CD4-positive, alpha-beta T cell treated with Interleukin-6 for 4 hours (primary cell): Measurements from ENCODE around the gene RBMS3.

ENCODE experiments used
- DNase-seq: peaks from one replicate; pipeline ENCODE4 v3.0.0-alpha.2; 2020; ENCODE audit warnings: mixed read lengths

RBMS3 gene

DNA sequence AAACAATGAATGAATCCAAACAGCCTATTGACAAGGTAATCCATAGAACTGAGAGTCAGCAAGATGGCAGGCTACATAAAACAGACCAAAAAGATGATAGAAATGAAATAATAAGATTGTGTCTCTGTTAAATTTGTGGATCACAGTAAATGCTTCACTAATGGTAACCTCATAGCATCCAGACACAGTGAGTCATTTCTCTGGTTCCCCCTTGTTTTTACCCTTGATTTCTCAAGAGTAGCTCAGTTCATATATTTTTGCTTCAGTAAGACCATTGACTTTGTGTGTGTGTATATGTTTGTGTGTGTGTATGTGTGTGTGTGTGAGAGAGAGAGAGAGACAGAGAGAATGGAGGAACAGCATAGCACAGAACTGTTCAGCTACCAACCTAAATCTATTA is 546.9 kb downstream of the RBMS3 start:
- no peak for DNase-seq

DNA sequence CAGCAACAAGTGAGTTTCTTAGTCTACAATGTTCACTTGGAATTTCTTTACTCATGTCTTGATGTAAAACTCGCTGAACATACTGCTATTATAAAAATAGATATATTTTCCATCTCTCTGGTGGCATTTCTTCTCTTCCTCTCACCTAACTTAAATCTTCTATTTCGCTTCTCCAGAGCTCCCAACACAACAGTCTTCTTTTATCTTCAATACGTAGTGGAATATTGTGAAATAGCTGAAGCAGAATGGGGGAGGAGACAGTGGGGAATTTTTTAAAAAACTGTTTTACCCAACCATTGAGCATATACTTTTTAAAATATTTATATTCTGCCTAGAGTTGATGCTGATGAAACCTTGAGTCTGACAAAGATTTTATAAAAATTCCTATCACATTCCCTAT is 548.5 kb downstream of the RBMS3 start:
- DNase-seq: no peak

DNA sequence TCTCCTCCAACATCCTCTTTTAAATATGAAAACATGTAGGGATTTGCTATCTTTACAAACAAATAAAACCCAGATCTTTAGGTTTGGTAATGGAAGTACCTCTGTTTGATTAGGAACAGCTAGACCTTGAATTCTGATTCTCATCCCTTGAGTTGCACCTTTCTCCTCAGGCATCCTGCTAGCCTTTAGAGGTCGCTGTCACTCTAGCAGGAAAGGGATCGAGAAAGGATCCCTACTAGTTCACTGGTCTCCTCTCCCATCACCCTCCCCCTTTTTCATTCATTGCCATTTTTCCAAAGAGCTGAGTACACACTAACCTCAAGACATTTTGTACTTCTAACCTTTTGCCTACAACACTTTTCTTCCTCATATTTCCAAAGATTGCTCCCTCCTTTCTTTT is 569.8 kb downstream of the RBMS3 start:
- DNase-seq: no peak

DNA sequence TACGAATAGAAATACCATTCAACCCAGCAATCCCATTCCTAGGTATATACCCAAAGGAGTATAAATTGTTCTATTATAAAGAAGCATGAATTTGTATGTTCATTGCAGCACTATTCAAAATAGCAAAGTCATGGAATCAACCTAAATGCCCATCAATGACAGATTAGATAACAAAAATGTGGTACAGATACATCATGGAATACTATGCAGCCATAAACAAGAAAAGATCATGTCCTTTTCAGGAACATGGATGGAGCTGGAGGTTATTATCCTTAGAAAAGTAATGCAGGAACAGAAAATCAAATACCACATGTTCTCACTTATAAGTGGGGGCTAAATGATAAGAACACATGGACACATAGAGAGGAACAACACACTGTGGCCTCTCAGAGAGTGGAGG is 571.9 kb downstream of the RBMS3 start:
- no peak for DNase-seq

DNA sequence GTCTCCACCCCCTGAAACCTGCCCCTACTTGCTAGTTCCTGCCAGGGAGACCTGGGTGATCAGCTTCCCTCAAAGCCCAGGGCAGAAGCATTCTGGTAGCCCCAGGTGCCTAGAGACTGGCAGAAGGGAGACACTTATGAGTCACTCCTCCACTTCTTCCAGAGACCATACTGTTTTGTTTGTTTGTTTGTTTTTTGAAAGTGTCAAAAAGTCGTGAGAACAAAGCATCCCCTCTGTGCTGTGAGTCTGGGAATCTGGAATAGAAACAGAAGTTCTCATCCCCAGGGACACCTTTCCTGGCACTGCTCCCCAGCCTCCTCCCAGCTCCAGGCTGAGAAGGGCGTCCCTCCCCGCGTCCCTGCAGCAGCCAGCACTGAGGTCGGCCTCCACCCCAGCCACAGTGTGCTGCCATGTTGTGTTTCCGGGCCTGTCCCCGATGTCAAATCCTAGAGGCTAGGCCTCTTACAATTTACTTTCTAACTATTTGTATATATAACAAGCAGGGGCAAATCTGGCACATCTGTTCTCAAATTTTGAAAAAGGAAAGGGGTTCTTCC is 573.0 kb downstream of the RBMS3 start:
- no peak for DNase-seq

DNA sequence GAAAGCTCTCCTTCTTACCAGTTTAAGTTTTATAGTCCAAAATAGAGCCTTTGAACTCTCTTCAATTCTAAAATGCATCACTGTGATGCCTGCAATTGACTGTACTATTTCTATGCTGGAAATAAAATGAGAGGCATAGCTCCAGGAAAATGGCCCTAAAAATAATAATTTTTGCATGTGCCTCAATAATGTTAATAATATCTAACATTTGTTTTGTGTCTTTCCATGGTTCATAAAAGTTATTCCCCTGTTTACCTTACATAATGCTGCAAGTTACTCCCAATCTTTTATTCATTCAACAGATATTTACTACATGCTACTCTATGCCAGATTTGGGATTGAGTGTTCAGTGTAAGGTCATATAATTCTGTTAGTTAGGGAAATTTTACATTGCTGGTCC is 574.0 kb downstream of the RBMS3 start:
- no peak for DNase-seq

DNA sequence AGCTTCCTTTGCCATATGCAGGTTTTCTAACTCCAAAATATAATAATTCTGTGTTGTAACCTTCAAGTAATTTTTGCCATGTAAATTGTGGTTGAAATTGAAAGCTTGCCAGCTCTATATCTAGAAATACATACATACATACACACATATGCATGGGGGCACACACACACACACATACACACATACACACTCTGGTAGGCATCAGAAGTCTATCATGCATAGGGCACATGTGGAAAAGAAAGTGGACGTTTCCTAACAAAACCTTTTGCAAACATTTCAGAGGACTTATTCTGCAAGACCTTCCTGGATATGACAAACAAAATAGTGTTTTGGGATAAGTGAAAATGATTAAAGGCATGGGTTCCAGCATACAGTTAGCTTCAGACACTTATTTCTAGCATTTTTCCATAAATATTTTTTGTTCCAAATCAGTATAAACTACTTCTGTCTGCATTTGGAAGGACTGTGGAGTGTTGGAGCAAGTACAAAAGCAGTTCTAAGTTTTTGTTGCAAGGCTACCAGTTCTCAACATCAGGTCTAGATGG is 578.9 kb downstream of the RBMS3 start:
- DNase-seq: no peak

DNA sequence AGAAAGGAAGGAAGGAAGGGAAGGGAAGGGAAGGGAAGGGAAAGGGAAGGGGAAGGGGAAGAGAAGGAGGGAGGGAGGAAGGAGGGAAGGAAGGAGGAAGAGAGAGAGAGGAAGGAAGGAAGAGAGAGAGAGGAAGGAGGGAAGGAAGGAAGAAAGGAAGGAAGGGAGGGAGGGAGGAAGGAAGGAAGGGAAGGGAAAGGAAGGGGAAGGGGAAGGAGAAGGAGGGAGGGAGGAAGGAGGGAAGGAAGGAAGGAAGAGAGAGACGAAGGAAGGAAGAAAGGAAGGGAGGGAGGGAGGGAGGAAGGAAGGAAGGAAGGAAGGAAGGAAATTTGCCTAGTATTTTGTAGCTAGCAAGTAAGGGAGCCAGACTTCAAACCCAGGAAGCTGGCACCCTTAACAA is 583.9 kb downstream of the RBMS3 start:
- DNase-seq: no peak

DNA sequence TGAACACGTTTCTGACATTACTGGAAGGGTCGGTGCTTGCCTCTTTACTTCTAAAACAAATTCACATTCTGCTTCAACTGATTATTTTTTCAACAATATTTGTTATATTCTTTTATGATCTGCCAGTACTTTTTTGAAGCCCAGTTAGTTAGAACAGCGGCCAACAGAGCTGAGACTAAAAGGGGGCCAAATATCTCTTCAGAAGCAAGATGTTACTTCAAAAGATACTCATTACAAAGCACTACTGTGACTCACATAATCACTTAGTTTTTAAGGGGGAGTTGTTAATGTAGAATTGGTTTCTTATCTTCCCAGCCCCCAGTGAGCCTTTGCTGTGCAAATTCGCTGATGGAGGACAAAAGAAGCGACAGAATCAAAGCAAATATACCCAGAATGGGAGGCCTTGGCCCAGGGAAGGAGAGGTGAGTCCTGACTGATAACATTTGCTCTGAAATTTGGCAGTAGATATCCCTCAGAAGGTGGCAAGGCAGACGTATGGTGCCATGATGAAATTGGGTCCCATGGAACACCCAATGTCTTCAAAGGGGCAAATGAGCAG is 587.8 kb downstream of the RBMS3 start:
- no peak for DNase-seq

DNA sequence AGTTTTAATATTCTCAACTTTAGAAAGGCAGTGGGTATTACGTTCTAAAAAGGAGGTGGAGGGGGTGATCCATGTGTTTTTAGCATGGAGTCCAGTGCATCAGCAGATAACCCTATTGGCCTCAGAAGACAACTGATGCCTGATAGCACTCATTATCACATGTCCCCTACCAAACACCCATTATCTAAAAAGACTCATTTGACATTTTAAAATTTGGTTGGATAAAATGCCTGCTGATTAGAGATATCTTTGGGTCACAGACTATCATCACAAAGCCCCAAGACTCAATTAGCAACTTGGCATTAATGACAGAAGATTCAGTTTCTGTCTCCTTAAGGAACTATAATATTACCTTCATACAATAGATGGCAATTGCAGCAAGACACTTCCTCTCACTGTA is 589.3 kb downstream of the RBMS3 start:
- no peak for DNase-seq

DNA sequence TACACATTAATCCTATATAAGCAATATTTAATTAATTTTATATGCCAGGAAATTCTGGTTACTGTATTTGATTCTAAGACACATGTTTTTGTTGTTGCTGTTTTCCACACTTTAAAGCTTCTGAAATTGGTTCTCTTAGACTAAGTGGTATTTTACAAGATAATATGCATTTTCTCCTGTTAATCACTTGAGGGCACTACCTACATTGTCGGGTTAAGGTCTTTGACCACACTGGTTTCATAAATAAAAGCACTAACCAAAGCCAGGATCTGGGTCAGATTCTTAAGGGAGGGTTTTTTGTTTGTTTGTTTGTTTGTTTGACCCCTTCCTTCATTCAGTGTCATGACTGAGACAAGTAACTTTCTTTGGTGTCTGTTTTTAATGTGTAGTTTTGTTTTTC is 590.2 kb downstream of the RBMS3 start:
- no peak for DNase-seq

DNA sequence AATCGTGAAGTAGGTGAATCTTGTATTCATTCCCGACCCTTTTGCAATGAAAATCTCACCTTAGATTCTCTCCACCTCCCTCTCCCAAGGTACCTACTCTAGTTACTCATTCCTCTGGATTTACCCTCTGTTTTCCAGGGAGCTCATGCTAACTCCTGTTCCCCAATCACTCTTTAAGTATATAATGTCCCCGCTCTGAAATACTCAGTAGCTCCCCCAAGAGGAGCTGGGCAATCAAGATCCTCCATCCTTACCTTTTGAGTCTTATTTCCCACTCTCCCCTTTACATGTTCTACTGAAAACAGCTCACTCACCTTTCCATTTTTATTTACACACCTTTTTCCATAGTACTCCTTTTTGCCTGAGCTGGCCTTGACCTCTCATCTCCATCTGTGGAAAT is 599.9 kb downstream of the RBMS3 start:
- no peak for DNase-seq

DNA sequence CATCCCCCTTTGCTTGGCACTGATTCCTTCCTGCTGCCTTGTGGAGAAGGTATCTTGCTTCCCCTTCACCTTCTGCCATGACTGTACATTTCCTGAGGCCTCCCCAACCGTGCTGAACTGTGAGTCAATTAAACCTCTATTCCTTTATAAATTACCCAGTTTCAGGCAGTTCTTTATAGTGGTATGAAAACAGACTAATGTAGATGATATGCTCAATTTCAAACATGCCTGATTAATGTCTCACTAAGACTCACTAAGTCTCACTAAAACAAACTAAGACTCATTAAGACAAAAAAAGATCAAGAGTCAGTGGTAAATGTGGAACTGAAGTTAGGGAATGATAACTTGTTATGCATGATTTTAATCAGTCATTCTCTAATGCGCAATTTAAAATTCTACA is 606.6 kb downstream of the RBMS3 start:
- DNase-seq: no peak

DNA sequence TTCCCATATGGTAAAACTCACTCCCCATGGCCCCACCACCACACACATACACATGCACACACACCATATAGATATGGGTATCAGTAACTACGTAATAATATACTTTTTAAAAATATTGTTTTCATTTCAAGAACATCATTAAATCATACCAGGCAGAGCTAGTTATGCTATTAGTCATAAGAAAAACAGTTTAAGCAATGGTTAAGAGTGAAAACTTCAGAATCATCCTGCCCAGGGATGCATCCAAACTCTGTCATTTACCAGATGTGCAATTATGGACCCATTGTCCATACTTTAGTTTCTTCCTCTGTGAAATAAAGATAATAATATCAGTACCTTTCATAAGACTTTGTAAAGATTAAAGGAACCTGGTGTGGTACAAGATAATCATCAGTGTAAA is 608.3 kb downstream of the RBMS3 start:
- no peak for DNase-seq

DNA sequence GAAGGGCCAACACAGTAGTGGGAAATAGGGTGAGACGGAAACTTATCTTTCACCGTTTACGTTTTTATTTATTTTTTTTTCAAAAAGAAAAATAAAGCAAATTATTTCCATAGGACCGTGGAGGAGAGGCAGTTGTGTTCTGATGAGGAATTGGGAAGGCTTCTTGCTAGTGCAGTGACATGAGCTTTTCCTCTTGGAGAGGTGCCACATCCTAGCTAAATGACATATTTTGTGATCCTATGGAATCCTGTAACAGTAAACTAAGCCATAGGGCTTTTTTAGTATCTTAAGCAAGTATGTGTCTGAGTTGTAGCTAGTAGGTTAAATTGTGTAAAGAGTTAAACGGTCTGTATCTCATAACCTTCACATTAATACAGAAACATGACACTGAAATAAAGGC is 609.9 kb downstream of the RBMS3 start:
- no peak for DNase-seq

DNA sequence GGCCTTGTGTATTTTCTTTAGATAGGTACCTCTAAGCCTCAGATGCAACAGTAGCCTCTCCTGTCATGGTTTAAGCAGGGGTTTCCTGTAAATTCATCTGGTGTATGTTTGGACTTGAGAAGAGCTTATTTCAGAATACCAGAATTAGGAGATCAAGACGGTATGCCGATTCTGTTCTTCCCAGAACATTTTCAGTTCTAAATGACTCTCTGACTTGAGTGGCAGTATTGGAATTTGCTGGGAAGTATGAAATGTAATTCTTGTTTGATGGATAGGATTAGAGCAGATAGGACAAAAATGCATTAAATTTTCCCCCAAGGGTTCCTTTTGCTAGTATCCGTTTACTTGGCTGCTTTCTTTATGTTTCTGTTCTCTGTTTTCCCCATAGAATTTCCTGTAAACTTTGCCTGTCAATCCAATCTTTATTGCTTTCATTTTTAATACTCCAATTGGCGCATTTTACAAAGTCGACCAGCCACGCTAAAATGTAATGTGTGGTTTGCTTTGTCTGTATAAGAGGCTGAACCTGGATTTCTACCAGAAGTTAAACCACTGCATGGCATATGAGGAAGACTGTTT is 612.2 kb downstream of the RBMS3 start:
- DNase-seq: no peak

DNA sequence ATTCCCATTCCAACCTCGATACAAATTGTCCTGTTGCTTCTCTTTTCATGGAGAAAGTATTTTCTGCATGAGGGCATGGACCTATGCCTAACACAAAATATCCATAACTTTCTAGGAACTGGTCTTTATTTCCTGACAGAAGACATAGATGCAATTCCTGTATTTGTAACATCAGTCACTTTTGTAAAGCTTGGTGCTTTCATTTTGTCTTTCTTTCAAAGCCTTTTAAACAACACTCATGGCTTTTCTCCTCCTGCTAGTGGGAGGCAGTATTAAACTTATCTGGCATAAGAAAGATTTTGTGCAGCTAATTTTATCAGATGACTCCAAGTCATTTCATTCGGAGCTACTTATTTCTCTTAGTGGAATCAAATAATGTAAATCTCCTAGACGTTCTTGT is 616.0 kb downstream of the RBMS3 start:
- DNase-seq: no peak

DNA sequence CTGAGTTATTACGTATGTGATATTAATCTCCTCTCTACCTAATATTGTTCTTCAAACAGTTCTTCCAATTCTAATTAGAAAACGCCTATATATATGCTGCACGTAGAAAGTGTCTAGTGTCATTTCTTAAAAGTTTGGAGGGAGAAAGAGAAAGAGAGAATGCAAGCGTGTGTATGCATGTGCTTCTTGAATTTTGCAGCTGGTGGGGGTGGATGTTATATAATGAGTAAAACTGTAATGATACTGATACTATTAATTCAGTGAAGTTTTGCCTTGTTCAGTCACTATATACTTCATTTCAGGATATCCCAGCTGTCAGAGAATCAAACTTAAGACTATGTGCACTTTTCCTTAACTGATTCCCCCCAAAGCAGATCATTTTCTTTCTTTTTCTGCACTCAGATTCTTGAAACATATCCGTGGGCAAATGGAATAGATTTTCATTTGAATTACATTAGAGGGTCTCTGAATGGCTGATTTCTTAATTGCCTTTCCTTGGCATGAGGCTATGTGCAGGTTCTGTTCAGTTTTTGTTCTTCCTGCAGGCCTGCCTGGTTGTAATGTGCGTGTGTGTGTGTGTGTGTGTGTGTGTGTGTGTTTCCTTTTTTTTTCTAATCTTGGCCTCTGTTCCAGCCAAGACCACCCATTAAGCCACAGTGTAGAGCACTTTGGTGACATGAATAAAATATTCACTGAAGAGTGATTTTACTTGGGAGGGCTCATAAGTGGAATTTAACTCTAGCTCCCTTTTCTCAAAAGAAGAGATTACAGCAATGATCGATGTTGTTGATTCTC is 617.5 kb downstream of the RBMS3 start:
- DNase-seq: no peak

DNA sequence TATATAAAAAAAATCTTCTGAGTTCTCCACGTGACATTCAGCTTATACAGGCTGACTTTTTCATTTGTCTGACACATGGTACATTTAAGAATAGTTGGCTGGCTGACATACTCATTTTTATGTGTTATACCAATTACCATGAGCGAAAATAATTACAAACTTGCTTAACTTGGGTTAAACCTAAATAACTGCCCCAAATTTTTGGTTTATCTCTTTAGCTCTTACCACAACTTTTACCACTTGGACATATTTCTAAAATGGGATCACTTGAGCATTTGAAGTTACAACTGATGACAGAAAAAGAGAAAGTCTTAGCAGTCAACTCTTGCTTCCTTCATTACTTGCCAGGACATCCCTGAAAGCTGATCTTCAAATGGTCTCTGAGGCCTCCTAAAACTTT is 618.1 kb downstream of the RBMS3 start:
- no peak for DNase-seq

DNA sequence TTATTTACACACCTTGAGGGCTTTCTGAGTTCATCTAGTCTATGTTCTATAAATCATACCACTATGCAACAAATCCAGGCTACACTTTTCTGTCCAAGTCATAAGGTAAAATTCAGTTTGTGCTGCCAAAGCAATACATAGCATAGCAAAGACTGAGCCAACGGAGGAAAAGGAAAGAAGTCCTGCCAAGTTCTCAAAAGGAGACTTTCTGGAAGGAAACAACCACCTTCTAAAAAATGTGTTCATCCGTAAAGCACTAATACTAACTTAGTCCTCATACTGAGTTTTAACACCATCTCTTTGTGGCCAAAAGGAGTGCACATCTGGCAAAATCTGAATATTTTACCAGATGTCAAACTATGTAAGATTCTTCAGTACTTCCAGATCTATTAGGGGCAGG is 620.2 kb downstream of the RBMS3 start:
- DNase-seq: no peak

DNA sequence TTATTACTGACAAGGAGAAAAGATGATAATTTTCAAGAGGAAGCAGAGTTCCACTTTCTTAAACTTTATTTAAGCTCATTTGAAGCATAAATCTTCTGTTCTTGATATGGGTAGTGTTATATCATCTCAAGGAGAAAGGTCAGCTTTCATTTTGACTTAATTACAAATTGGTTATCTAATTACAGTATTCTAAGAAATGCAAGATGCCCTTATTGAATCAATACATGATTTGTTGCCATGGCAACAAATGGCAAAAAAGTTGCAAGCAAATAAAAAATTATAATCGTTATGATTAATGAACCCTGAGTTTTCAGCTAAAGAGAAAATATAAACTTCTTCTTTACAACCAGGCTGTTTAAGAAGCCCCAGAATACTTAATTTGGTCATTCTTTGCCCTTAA is 622.7 kb downstream of the RBMS3 start:
- DNase-seq: no peak

DNA sequence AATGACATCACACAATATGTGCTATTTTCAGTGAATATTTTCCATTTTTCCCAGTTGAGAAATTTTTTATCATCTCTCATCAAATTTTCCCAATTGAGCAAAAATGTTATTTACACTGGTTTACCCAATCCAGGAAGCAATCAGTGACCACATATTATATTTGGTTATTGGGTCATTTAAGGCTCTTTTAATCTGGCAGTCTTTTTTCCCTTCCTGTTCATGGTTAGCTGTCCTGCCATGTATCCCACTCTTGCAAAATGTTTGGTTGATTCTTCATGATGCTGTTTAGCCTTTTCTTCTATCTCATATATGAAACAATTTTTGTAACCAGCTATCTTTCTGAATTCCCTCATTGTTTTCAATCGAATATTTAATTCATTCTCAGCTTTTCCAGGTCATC is 626.0 kb downstream of the RBMS3 start:
- DNase-seq: no peak

DNA sequence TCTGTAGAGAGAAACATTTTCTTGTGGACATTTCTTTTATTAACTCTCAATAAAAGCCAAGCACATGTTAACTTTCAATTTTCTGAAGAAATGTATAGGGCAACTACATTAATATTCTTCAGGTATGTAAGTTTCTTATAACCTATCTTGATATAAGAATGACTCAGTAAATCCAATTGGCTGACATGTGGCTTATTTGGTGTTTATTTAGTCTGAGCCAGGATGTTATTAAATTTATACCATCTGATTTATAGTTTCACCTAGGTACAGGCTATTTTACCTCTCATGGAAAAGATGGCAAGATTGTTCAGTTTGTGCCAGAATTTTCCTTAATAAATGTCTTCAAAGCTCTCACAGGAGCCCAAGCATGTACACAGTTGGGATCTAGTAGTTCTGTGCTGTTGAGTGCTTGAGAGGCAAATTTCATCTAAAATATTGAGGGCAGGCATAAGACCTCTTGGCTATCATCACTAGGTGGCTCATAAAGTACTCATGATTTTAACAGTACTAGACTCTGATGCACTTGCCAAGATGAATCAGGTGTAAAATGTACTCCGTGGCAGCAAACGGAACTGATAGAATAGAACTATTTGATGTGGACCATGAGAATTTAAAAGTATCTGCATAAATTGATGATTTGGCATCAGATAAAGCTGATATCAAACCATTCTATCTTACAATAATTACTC is 631.9 kb downstream of the RBMS3 start:
- no peak for DNase-seq
